ENCODE measurements around the gene ABCC4.
"Not testable (repeated sequence)": the region's sequence is repeated elsewhere in the genome, so short reads cannot be mapped to it uniquely, and the experiment has no call there.

Gene ABCC4

GRCh38 chr13:95224064-95224463, 77.2 kb downstream of the ABCC4 start:
- DNase-seq = no peak

GRCh38 chr13:95222733-95223018, 78.6 kb downstream of the ABCC4 start:
- no peak for DNase-seq

GRCh38 chr13:95221971-95222732, 79.1 kb downstream of the ABCC4 start:
- DNase-seq = no peak

- no peak for DNase-seq
These were observed 80.6 kb downstream of the ABCC4 start for GRCh38 chr13:95220611-95221010.

- no peak for DNase-seq
These were observed 83.1 kb downstream of the ABCC4 start for GRCh38 chr13:95217920-95218830.

GRCh38 chr13:95216182-95216581, 85.1 kb downstream of the ABCC4 start:
- DNase-seq = no peak

GRCh38 chr13:95212983-95213850, 88.0 kb downstream of the ABCC4 start:
- no peak for DNase-seq

GRCh38 chr13:95209109-95209508, 92.1 kb downstream of the ABCC4 start:
- DNase-seq = no peak

GRCh38 chr13:95207769-95208366, 93.4 kb downstream of the ABCC4 start:
- no peak for DNase-seq

- no peak for DNase-seq
These were observed 95.1 kb downstream of the ABCC4 start for GRCh38 chr13:95206116-95206515.

- peak in 1 of 2 donors; percentile 5 for DNase-seq
These were observed 97.0 kb downstream of the ABCC4 start for GRCh38 chr13:95204231-95204765.

GRCh38 chr13:95201814-95202651, 99.2 kb downstream of the ABCC4 start:
- no peak for DNase-seq

GRCh38 chr13:95200386-95200957, 100.8 kb downstream of the ABCC4 start:
- not testable (repeated sequence) for DNase-seq

GRCh38 chr13:95199896-95200295, 101.4 kb downstream of the ABCC4 start:
- DNase-seq = no peak

- DNase-seq = not testable (repeated sequence)
These were observed 102.6 kb downstream of the ABCC4 start for GRCh38 chr13:95198606-95199005.

- no peak for DNase-seq
These were observed 103.7 kb downstream of the ABCC4 start for GRCh38 chr13:95197548-95197947.

GRCh38 chr13:95195146-95195545, 106.1 kb downstream of the ABCC4 start:
- DNase-seq = no peak

- no peak for DNase-seq
These were observed 107.6 kb downstream of the ABCC4 start for GRCh38 chr13:95193509-95194230.

GRCh38 chr13:95192998-95193397, 108.3 kb downstream of the ABCC4 start:
- DNase-seq = no peak

GRCh38 chr13:95192564-95192945, 108.7 kb downstream of the ABCC4 start:
- not testable (repeated sequence) for DNase-seq
